CD8-positive, alpha-beta memory T cell (primary cell): Measurements from ENCODE around the gene TUBB1. TPM values are rescaled to one million over a fixed set of nuclear protein-coding genes. Genes with fewer than 3 reads are reported as not detected.

Source experiments
- CTCF ChIA-PET: fragments of 350-600 bp; sonication (Branson Sonifier 250); formaldehyde crosslinking; loops from one replicate; lab custom pipeline; 2021; ENCODE audit warnings: antibody characterized with exemption; lab: Charles Lee
- POLR2A ChIA-PET: fragments of 350-600 bp; sonication (Branson Sonifier 250); formaldehyde crosslinking; loops from one replicate; lab custom pipeline; 2021; ENCODE audit warnings: antibody characterized with exemption; lab: Charles Lee
- DNase-seq, 5 donors: peaks; one replicate each; pipeline versions ENCODE4 v3.0.0 to v3.0.0-alpha.2; 2020 to 2022; ENCODE audit warnings: mixed read lengths in 1 of 5
- H3K27ac ChIP-seq: one replicate; pipeline ENCODE4 v1.7.0; 2013; ENCODE audit warnings: low read depth, mild to moderate bottlenecking, low read length, moderate library complexity
- H3K27me3 ChIP-seq: 2 replicates; pipeline ENCODE4 v1.7.0; 2013; ENCODE audit warnings: low read length, mild to moderate bottlenecking; ENCODE audit not compliant: insufficient read depth, poor library complexity, severe bottlenecking
- H3K36me3 ChIP-seq: 2 replicates; pipeline ENCODE4 v1.7.0; 2013; ENCODE audit warnings: mild to moderate bottlenecking, low read length, moderate library complexity; ENCODE audit not compliant: insufficient read depth
- H3K4me1 ChIP-seq: 2 replicates; pipeline ENCODE4 v1.7.0; 2013; ENCODE audit warnings: mild to moderate bottlenecking, low read length, moderate library complexity; ENCODE audit not compliant: insufficient read depth
- H3K4me3 ChIP-seq: 2 replicates; pipeline ENCODE4 v1.7.0; 2013; ENCODE audit warnings: mild to moderate bottlenecking, low read length
- H3K9me3 ChIP-seq: 2 replicates; pipeline ENCODE4 v1.7.0; 2013; ENCODE audit warnings: mild to moderate bottlenecking, low read length
- H3K27ac Mint-ChIP-seq, 8 donors: one replicate each; pipeline ENCODE4 v1.8.0; 2020 to 2021; ENCODE audit warnings: mixed read lengths in 8 of 8, mild to moderate bottlenecking in 6 of 8, inconsistent platforms in 3 of 8, moderate library complexity in 3 of 8
- H3K27me3 Mint-ChIP-seq, 2 donors: one replicate each; pipeline ENCODE4 v1.8.0; 2020 to 2021; ENCODE audit warnings: mixed read lengths in 2 of 2, mild to moderate bottlenecking in 1 of 2, moderate library complexity in 1 of 2
- H3K36me3 Mint-ChIP-seq, 3 donors: one replicate each; pipeline ENCODE4 v1.8.0; 2020 to 2021; ENCODE audit warnings: mixed read lengths in 3 of 3, inconsistent platforms in 1 of 3, mild to moderate bottlenecking in 1 of 3
- H3K4me1 Mint-ChIP-seq, 3 donors: one replicate each; pipeline ENCODE4 v1.8.0; 2020 to 2021; ENCODE audit warnings: mixed read lengths in 3 of 3, inconsistent platforms in 1 of 3, mild to moderate bottlenecking in 1 of 3
- H3K4me3 Mint-ChIP-seq, 7 donors: one replicate each; pipeline ENCODE4 v1.8.0; 2020 to 2021; ENCODE audit warnings: mixed read lengths in 7 of 7, mild to moderate bottlenecking in 6 of 7, moderate library complexity in 4 of 7, inconsistent platforms in 2 of 7
- H3K9me3 Mint-ChIP-seq, 5 donors: one replicate each; pipeline ENCODE4 v1.8.0; 2020 to 2022; ENCODE audit warnings: mixed read lengths in 5 of 5, mild to moderate bottlenecking in 3 of 5, moderate library complexity in 2 of 5, inconsistent platforms in 1 of 5
- polyA plus RNA-seq: library from polyadenylated mRNA; unstranded; fragments of 300-500 nt; fragmentation: Illumina TruSeq; gene quantifications from one replicate; pipeline ENCODE4 v1.2.3, GENCODE V29; 2021
- total RNA-seq, 2 experiments: library from RNA; stranded (reverse); gene quantifications; one replicate each; pipeline ENCODE4 v1.2.3, GENCODE V29; 2021

The TUBB1 gene
- total and polyA plus RNA-seq, 3 experiments from 2014 or later, result 0.10 TPM; not detected in 2

- H3K36me3 ChIP-seq, result peaks cover 79% of the 10 kb centered on the region
- Mint-ChIP-seq H3K9me3 (no peaks in the 10 kb centered on the region), H3K4me3 (no peak overlapping the region), H3K4me1 (peaks cover 6 to 12% (median 7%) of the 10 kb centered on the region in 3 donors), H3K36me3 (peaks cover 12 to 97% (median 17%) of the 10 kb centered on the region in 3 donors), H3K27me3 (no peaks in the 10 kb centered on the region), H3K27ac (peak overlapping the region in 3 of 8 donors; percentile 29 to 63 (median 61))
- DNase-seq, result no peak
- no peaks in the 10 kb centered on the region for H3K4me1 ChIP-seq
- no peak overlapping the region for H3K27ac ChIP-seq
- ChIA-PET CTCF (interaction anchor here (0.8 kb wide), 1 partner anchor 42 kb away, joined by 3 read pairs; no protein-coding TSS in a partner anchor), POLR2A (no interaction called here)
- no peaks in the 10 kb centered on the region for H3K27me3 ChIP-seq
- no peak overlapping the region for H3K4me3 ChIP-seq
- H3K9me3 ChIP-seq, result no peaks in the 10 kb centered on the region
These were observed 27.5 kb upstream of the TUBB1 start for GRCh38 chr20:58991715-58992114.

GRCh38 chr20:58992911-58993310 is 26.3 kb upstream of the TUBB1 start:
- ChIA-PET CTCF (no interaction called here), POLR2A (interaction anchor here (1.3 kb wide), 1 partner anchor 40 kb away, joined by 4 read pairs; the partner anchor contains the start of gene ATP5F1E)
- Histone ChIP-seq H3K36me3 (peaks cover 67% of the 10 kb centered on the region), H3K9me3 (no peaks in the 10 kb centered on the region), H3K4me1 (no peaks in the 10 kb centered on the region), H3K27me3 (no peaks in the 10 kb centered on the region), H3K4me3 (no peak overlapping the region), H3K27ac (no peak overlapping the region)
- H3K27ac Mint-ChIP-seq, result peak overlapping the region in 3 of 8 donors; percentile 7 to 87 (median 29)
- no peak for DNase-seq
- H3K36me3 Mint-ChIP-seq, result peaks cover 7 to 96% (median 18%) of the 10 kb centered on the region in 3 donors
- H3K4me1 Mint-ChIP-seq, result peaks cover 0 to 3% (median 1%) of the 10 kb centered on the region in 3 donors
- H3K27me3 Mint-ChIP-seq, result no peaks in the 10 kb centered on the region
- no peak overlapping the region for H3K4me3 Mint-ChIP-seq
- no peaks in the 10 kb centered on the region for H3K9me3 Mint-ChIP-seq

GRCh38 chr20:58993332-58994248 is 25.6 kb upstream of the TUBB1 start:
- H3K4me1 ChIP-seq, result no peaks in the 10 kb centered on the region
- ChIA-PET CTCF (interaction anchor here (1.2 kb wide), 1 partner anchor 11 kb away, joined by 3 read pairs; no protein-coding TSS in a partner anchor), POLR2A (interaction anchor here (1.3 kb wide), 1 partner anchor 39 kb away, joined by 4 read pairs; the partner anchor contains the start of gene ATP5F1E)
- H3K27me3 ChIP-seq, result no peaks in the 10 kb centered on the region
- no peaks in the 10 kb centered on the region for H3K9me3 ChIP-seq
- peak overlapping the region in 1 of 8 donors; percentile 27 for H3K27ac Mint-ChIP-seq
- no peak overlapping the region for H3K27ac ChIP-seq
- H3K36me3 Mint-ChIP-seq, result peaks cover 7 to 91% (median 17%) of the 10 kb centered on the region in 3 donors
- H3K9me3 Mint-ChIP-seq, result no peaks in the 10 kb centered on the region
- peaks cover 0 to 2% (median 0%) of the 10 kb centered on the region in 3 donors for H3K4me1 Mint-ChIP-seq
- no peak for DNase-seq
- no peak overlapping the region for H3K4me3 ChIP-seq
- H3K4me3 Mint-ChIP-seq, result no peak overlapping the region
- no peaks in the 10 kb centered on the region for H3K27me3 Mint-ChIP-seq
- peaks cover 60% of the 10 kb centered on the region for H3K36me3 ChIP-seq

GRCh38 chr20:58994390-58995159 is 24.7 kb upstream of the TUBB1 start:
- Histone ChIP-seq H3K4me3 (no peak overlapping the region), H3K4me1 (no peaks in the 10 kb centered on the region), H3K27me3 (no peaks in the 10 kb centered on the region), H3K9me3 (no peaks in the 10 kb centered on the region), H3K27ac (no peak overlapping the region), H3K36me3 (peaks cover 51% of the 10 kb centered on the region)
- no peaks in the 10 kb centered on the region for H3K27me3 Mint-ChIP-seq
- CTCF ChIA-PET, result interaction anchor here (1.2 kb wide), 1 partner anchor 10 kb away, joined by 3 read pairs; no protein-coding TSS in a partner anchor
- H3K9me3 Mint-ChIP-seq, result no peaks in the 10 kb centered on the region
- H3K27ac Mint-ChIP-seq, result peak overlapping the region in 2 of 8 donors; percentile 26 to 87
- POLR2A ChIA-PET, result no interaction called here
- peaks cover 7 to 83% (median 12%) of the 10 kb centered on the region in 3 donors for H3K36me3 Mint-ChIP-seq
- H3K4me1 Mint-ChIP-seq, result peaks cover 0 to 2% (median 0%) of the 10 kb centered on the region in 3 donors
- no peak overlapping the region for H3K4me3 Mint-ChIP-seq
- no peak for DNase-seq

GRCh38 chr20:58995461-58996225 is 23.6 kb upstream of the TUBB1 start:
- no peaks in the 10 kb centered on the region for H3K9me3 Mint-ChIP-seq
- Histone ChIP-seq H3K27ac (no peak overlapping the region), H3K9me3 (no peaks in the 10 kb centered on the region), H3K4me1 (no peaks in the 10 kb centered on the region), H3K4me3 (no peak overlapping the region), H3K27me3 (no peaks in the 10 kb centered on the region), H3K36me3 (peaks cover 43% of the 10 kb centered on the region)
- ChIA-PET POLR2A (no interaction called here), CTCF (no interaction called here)
- peaks cover 7 to 78% (median 10%) of the 10 kb centered on the region in 3 donors for H3K36me3 Mint-ChIP-seq
- H3K4me3 Mint-ChIP-seq, result no peak overlapping the region
- DNase-seq, result no peak
- H3K4me1 Mint-ChIP-seq, result peaks cover 0 to 2% (median 0%) of the 10 kb centered on the region in 3 donors
- H3K27me3 Mint-ChIP-seq, result no peaks in the 10 kb centered on the region
- H3K27ac Mint-ChIP-seq, result peak overlapping the region in 5 of 8 donors; percentile 20 to 60 (median 43)

GRCh38 chr20:58996226-58996611 is 23.0 kb upstream of the TUBB1 start:
- Mint-ChIP-seq H3K27ac (peak overlapping the region in 1 of 8 donors; percentile 46), H3K4me3 (no peak overlapping the region), H3K9me3 (no peaks in the 10 kb centered on the region), H3K4me1 (peaks cover 0 to 2% (median 0%) of the 10 kb centered on the region in 3 donors), H3K27me3 (no peaks in the 10 kb centered on the region), H3K36me3 (peaks cover 7 to 72% (median 10%) of the 10 kb centered on the region in 3 donors)
- H3K27ac ChIP-seq, result no peak overlapping the region
- CTCF ChIA-PET, result interaction anchor here (0.9 kb wide), 1 partner anchor 30 kb away, joined by 3 read pairs; no protein-coding TSS in a partner anchor
- POLR2A ChIA-PET, result no interaction called here
- H3K27me3 ChIP-seq, result no peaks in the 10 kb centered on the region
- H3K36me3 ChIP-seq, result peaks cover 37% of the 10 kb centered on the region
- H3K4me3 ChIP-seq, result no peak overlapping the region
- peak in 1 of 5 donors; percentile 10 for DNase-seq
- H3K9me3 ChIP-seq, result no peaks in the 10 kb centered on the region
- H3K4me1 ChIP-seq, result no peaks in the 10 kb centered on the region

GRCh38 chr20:58997141-58997770 is 22.0 kb upstream of the TUBB1 start:
- Mint-ChIP-seq H3K4me1 (peaks cover 0 to 2% (median 2%) of the 10 kb centered on the region in 3 donors), H3K27me3 (no peaks in the 10 kb centered on the region), H3K4me3 (no peak overlapping the region), H3K9me3 (no peaks in the 10 kb centered on the region), H3K36me3 (peaks cover 7 to 66% (median 7%) of the 10 kb centered on the region in 3 donors), H3K27ac (peak overlapping the region in 1 of 8 donors; percentile 35)
- ChIA-PET CTCF (interaction anchor here (0.9 kb wide), 1 partner anchor 31 kb away, joined by 3 read pairs; no protein-coding TSS in a partner anchor), POLR2A (no interaction called here)
- Histone ChIP-seq H3K36me3 (peaks cover 33% of the 10 kb centered on the region), H3K27me3 (no peaks in the 10 kb centered on the region), H3K9me3 (no peaks in the 10 kb centered on the region), H3K4me1 (no peaks in the 10 kb centered on the region), H3K4me3 (no peak overlapping the region), H3K27ac (no peak overlapping the region)
- no peak for DNase-seq
